Peyer's patch (tissue), 4 donors: ENCODE measurements around the gene ITCH. TPM values are rescaled to one million over a fixed set of nuclear protein-coding genes. Genes with fewer than 3 reads are reported as not detected.

Experiments
- DNase-seq, 3 donors: peaks; one replicate each; pipeline ENCODE4 v3.0.0-alpha.2; 2017 to 2019
- H3K27ac ChIP-seq, 4 donors: fragments of 200-600 bp; sonication (generic); one replicate each; pipeline ENCODE4 v1.5.1; 2016 to 2019
- H3K27me3 ChIP-seq, 2 donors: fragments of 200-600 bp; sonication (generic); one replicate each; pipeline ENCODE4 v1.5.1; 2019
- H3K36me3 ChIP-seq, 3 donors: fragments of 200-600 bp; sonication (generic); one replicate each; pipeline ENCODE4 v1.5.1; 2016 to 2019
- H3K4me1 ChIP-seq, 4 donors: fragments of 200-600 bp; sonication (generic); one replicate each; pipeline ENCODE4 v1.5.1; 2016 to 2019
- H3K4me3 ChIP-seq, 4 donors: fragments of 200-600 bp; sonication (generic); 1 replicate in 3 of 4; 2 replicates in 1 of 4; pipeline ENCODE4 v1.5.1; 2016 to 2019; ENCODE audit warnings: mild to moderate bottlenecking in 1 of 4
- H3K9me3 ChIP-seq, 4 donors: fragments of 200-600 bp; sonication (generic); one replicate each; pipeline ENCODE4 v1.5.1; 2016 to 2019; ENCODE audit warnings: mild to moderate bottlenecking in 1 of 4
- POLR2A ChIP-seq, 2 donors: fragments of 450-650 bp; IDR thresholded peaks; one replicate each; pipeline ENCODE4 v1.5.1; 2017; ENCODE audit warnings: antibody characterized with exemption in 2 of 2, mild to moderate bottlenecking in 2 of 2, moderate library complexity in 2 of 2
- total RNA-seq, 4 donors: library from RNA; depleted of rRNA; stranded (reverse); fragments of >200 nt; gene quantifications; one replicate each; pipeline ENCODE4 v1.1.0, GENCODE V29; 2016
- TF ChIP-seq, protein P1 (sequence below), 6 experiments: fragments of 450-650 bp in 4 of 6; fragments of 200-600 bp in 2 of 6; sonication (generic) in 1 of 6; IDR thresholded peaks; one replicate each; pipeline ENCODE4 v1.5.1; 2017 to 2019; ENCODE audit warnings: antibody characterized with exemption in 6 of 6, mild to moderate bottlenecking in 3 of 6, moderate library complexity in 1 of 6

The ITCH gene
- total RNA-seq, 4 donors from 2014 or later = 43.6 to 69.3 (median 59.8) TPM

- TF ChIP-seq, protein P1, sequence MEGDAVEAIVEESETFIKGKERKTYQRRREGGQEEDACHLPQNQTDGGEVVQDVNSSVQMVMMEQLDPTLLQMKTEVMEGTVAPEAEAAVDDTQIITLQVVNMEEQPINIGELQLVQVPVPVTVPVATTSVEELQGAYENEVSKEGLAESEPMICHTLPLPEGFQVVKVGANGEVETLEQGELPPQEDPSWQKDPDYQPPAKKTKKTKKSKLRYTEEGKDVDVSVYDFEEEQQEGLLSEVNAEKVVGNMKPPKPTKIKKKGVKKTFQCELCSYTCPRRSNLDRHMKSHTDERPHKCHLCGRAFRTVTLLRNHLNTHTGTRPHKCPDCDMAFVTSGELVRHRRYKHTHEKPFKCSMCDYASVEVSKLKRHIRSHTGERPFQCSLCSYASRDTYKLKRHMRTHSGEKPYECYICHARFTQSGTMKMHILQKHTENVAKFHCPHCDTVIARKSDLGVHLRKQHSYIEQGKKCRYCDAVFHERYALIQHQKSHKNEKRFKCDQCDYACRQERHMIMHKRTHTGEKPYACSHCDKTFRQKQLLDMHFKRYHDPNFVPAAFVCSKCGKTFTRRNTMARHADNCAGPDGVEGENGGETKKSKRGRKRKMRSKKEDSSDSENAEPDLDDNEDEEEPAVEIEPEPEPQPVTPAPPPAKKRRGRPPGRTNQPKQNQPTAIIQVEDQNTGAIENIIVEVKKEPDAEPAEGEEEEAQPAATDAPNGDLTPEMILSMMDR (IDR thresholded peaks at IDR 0.05) = no peak
- no peak for TF ChIP-seq POLR2A (IDR thresholded peaks at IDR 0.05)
- H3K4me1 ChIP-seq = peaks cover 0 to 41% (median 2%) of the 10 kb centered on the region in 4 donors
- DNase-seq = no peak
- no peak overlapping the region for H3K27ac ChIP-seq
- no peaks in the 10 kb centered on the region for H3K27me3 ChIP-seq
- no peak overlapping the region for H3K4me3 ChIP-seq
- no peaks in the 10 kb centered on the region for H3K9me3 ChIP-seq
- H3K36me3 ChIP-seq = peaks cover 0 to 8% (median 0%) of the 10 kb centered on the region in 3 donors
Measured at GRCh38 chr20:34385464-34385863, 22.4 kb downstream of the ITCH start.

GRCh38 chr20:34388000-34388399 is 24.9 kb downstream of the ITCH start:
- H3K4me3 ChIP-seq = no peak overlapping the region
- DNase-seq = no peak

DNA sequence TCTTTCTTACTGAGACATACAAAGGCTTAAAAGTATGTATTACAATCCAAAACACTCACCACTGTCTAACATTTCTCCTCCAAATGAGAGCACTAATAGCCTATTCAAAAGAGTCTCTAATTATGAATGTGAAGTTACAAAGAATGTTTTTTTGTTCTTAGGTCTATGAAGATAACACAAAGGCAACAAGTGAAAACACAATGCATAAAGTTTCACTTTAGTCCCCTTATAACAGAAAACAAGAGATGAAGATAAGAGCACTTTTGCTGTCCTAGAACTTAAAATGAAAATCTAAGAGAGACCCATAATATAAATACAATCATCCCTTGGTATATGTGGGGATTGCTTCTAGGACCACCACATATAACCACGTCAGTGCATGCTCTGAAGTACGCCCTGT is 25.6 kb downstream of the ITCH start:
- Histone ChIP-seq H3K4me1 (peaks cover 0 to 52% (median 2%) of the 10 kb centered on the region in 4 donors), H3K27me3 (no peaks in the 10 kb centered on the region), H3K4me3 (no peak overlapping the region), H3K9me3 (no peaks in the 10 kb centered on the region), H3K36me3 (peaks cover 0 to 13% (median 0%) of the 10 kb centered on the region in 3 donors), H3K27ac (no peak overlapping the region)
- TF ChIP-seq, protein P1 (IDR thresholded peaks at IDR 0.05) = no peak
- no peak for TF ChIP-seq POLR2A (IDR thresholded peaks at IDR 0.05)
- DNase-seq = no peak

More at GRCh38 chr20:34388000-34388399, 24.9 kb downstream of the ITCH start:
- TF ChIP-seq POLR2A (IDR thresholded peaks at IDR 0.05) = no peak
- TF ChIP-seq, protein P1 (IDR thresholded peaks at IDR 0.05) = no peak
- Histone ChIP-seq H3K27ac (no peak overlapping the region), H3K36me3 (peaks cover 0 to 7% (median 0%) of the 10 kb centered on the region in 3 donors), H3K9me3 (no peaks in the 10 kb centered on the region), H3K27me3 (no peaks in the 10 kb centered on the region), H3K4me1 (peaks cover 0 to 52% (median 2%) of the 10 kb centered on the region in 4 donors)

DNA sequence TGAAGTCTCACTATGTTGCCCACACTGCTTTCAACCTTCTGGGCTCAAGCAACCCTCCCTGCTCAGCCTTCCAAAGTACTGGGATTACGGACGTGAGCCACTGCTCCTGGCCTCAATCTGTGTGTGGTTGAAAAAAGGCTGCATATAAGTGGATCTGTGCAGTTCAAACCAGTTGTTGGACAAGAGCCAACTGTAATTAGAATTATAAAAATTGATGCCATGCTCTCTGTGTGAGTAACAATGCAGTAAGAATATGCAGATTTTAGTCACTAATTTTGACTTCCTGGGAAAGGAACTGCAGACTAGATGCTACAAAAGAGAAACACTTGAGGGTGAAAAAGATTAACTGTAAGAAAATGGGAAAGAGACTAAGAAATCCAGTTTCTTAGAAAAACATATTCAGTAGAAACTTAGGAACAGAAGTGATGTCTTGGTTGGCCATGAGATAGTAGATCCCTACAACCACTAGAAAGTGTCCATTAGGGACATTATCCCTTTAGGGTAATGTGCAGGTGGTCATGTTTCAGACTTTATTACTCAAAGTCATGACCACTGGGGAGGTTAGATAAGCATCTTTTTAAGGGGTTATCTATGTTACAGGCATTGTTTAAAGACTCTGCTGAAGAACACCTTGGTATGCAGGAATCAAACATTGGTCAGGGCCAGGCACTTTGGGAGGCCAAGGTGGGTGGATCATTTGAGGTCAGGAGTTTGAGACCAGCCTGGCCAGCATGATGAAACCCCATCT is 26.3 kb downstream of the ITCH start:
- Histone ChIP-seq H3K4me3 (no peak overlapping the region), H3K27me3 (no peaks in the 10 kb centered on the region), H3K36me3 (peaks cover 0 to 19% (median 0%) of the 10 kb centered on the region in 3 donors), H3K9me3 (no peaks in the 10 kb centered on the region), H3K27ac (no peak overlapping the region), H3K4me1 (peaks cover 0 to 52% (median 2%) of the 10 kb centered on the region in 4 donors)
- TF ChIP-seq POLR2A (IDR thresholded peaks at IDR 0.05) = no peak
- TF ChIP-seq, protein P1 (IDR thresholded peaks at IDR 0.05) = no peak
- DNase-seq = no peak

- peaks cover 0 to 52% (median 2%) of the 10 kb centered on the region in 4 donors for H3K4me1 ChIP-seq
Measured at GRCh38 chr20:34389954-34390555, 27.0 kb downstream of the ITCH start.

More at GRCh38 chr20:34389954-34390555, 27.0 kb downstream of the ITCH start:
- no peak overlapping the region for H3K4me3 ChIP-seq
- H3K9me3 ChIP-seq = no peaks in the 10 kb centered on the region
- no peaks in the 10 kb centered on the region for H3K27me3 ChIP-seq
- DNase-seq = no peak
- H3K36me3 ChIP-seq = peaks cover 0 to 24% (median 0%) of the 10 kb centered on the region in 3 donors
- H3K27ac ChIP-seq = no peak overlapping the region
- TF ChIP-seq, protein P1 (IDR thresholded peaks at IDR 0.05) = no peak
- TF ChIP-seq POLR2A (IDR thresholded peaks at IDR 0.05) = no peak
